ENCODE data around the gene EMSY.

DNA sequence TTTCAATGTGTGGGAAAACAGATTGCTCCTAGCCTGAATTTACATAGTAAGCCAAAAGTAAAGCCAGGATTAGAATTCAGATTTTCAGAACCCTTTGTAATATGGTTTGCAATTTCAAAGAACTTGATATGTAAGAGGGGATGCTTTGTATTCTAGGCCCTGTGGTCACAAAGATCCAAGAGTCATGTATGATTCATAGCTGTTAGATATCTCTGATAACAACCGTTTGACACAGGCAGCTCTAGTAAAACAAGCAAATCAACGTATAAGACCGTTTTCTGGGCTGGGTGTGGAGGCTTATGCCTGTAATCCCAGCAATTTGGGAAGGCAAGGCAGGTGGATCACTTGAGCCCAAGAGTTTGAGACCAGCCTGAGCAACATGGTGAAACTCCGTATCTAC, 79.6 kb downstream of the EMSY start:
- TF ChIP-seq, protein P1, sequence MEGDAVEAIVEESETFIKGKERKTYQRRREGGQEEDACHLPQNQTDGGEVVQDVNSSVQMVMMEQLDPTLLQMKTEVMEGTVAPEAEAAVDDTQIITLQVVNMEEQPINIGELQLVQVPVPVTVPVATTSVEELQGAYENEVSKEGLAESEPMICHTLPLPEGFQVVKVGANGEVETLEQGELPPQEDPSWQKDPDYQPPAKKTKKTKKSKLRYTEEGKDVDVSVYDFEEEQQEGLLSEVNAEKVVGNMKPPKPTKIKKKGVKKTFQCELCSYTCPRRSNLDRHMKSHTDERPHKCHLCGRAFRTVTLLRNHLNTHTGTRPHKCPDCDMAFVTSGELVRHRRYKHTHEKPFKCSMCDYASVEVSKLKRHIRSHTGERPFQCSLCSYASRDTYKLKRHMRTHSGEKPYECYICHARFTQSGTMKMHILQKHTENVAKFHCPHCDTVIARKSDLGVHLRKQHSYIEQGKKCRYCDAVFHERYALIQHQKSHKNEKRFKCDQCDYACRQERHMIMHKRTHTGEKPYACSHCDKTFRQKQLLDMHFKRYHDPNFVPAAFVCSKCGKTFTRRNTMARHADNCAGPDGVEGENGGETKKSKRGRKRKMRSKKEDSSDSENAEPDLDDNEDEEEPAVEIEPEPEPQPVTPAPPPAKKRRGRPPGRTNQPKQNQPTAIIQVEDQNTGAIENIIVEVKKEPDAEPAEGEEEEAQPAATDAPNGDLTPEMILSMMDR (IDR thresholded peaks at IDR 0.05 in 8 of 11, conservative IDR thresholded peaks at IDR 0.05 in 3 of 11) = no peak
- TF ChIP-seq POLR2A (IDR thresholded peaks at IDR 0.05) (no peak), POLR2AphosphoS5 (IDR thresholded peaks at IDR 0.05) (no peak)

Measured in spleen (tissue), 7 donors.